ENCODE measurements around the gene SGCE.
"Not testable (repeated sequence)": the region's sequence is repeated elsewhere in the genome, so short reads cannot be mapped to it uniquely, and the experiment has no call there.

Gene SGCE

DNA sequence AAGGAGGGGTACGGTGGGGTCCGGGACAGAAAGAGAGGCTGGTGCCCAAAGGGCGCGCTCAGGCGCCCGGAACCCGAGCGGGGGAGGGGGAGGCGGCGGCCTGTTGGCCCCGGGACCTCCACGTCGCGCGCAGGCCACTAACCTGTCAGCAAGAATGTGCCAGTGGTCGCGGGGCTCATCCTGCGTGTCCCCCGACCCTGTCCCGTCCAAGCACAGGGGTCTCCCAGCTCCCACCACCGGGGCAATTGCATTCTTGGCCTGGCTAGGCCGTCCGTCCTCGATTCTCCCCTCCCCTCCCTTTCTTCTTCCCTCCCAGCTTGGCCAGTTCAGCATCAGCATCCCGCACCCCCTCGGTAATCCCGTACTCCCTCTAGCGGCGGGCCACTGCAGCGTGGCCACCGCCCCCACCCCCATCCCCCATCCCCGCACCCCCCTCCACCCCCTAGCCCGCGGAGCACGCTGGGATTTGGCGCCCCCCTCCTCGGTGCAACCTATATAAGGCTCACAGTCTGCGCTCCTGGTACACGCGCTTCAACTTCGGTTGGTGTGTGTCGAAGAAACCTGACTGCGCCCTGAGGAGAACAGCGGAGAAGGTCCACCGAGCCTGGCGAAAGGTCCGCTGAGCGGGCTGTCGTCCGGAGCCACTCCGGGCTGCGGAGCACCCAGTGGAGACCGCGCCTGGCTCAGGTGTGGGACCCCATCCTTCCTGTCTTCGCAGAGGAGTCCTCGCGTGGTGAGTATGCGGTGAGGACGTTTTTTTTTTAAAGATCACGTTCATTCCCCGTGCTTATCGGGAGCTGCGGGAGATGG is at the start of gene SGCE:
Gene SGCE (minus strand): TSS at position 286 of the 810 bp plus-strand sequence. CDS start 35 bp downstream, at position 251.
- no peak for DNase-seq (ENCODE audit: low read depth, low spot score)

- DNase-seq (ENCODE audit: low read depth, low spot score) = not testable (repeated sequence)
These were observed 49.5 kb upstream of the SGCE start for GRCh38 chr7:94705155-94706021.

- peak; percentile 40 for DNase-seq (ENCODE audit: low read depth, low spot score)
These were observed 45.6 kb upstream of the SGCE start for GRCh38 chr7:94701555-94701973.

DNA sequence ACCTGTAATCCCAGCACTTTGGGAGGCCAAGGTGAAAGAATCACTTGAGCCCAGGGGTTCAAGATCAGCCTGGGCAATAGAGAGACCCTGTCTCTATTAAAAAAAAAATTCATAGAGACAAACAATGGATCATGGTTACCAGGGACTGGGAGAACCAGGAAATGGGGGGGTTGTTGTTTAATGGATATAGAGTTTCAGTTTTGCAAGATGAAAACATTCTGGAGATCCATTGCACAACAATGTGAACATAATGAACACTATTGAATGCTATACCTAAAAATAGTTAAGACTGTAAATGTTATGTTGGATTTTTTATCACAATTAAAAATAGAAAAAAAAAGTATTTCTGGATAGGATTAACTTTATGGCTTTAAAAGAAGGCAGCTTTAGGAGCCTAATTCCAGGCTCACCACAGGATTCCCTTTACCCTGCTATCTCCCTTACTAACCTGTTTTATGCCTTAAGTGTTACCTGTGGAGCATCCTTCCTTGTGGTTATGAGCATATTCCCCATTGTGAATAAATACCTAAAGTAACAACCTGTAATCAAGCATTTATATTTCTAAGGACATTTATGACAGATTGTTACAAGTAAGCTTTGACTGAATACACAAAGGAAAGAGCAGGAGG is 45.1 kb upstream of the SGCE start:
- DNase-seq (ENCODE audit: low read depth, low spot score) = no peak

DNA sequence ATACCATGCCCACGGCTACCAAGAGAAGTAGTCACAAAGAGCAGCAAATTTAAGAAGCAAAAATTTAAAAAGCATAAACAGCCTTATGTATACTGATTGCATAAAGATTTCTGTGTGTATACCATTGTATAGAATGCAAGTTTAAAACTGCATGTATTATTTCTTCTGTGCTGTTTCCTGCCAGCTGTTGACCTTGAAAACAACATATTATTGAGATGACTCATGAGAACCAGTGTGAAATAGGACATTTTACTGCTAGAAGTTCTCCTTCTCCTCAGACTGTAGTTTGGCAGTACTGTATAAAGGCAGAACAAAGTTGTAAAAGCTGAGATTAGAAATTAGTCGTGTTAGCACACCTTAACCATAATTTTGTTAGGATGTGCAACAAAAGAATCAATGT is 42.3 kb upstream of the SGCE start:
- DNase-seq (ENCODE audit: low read depth, low spot score) = no peak

DNA sequence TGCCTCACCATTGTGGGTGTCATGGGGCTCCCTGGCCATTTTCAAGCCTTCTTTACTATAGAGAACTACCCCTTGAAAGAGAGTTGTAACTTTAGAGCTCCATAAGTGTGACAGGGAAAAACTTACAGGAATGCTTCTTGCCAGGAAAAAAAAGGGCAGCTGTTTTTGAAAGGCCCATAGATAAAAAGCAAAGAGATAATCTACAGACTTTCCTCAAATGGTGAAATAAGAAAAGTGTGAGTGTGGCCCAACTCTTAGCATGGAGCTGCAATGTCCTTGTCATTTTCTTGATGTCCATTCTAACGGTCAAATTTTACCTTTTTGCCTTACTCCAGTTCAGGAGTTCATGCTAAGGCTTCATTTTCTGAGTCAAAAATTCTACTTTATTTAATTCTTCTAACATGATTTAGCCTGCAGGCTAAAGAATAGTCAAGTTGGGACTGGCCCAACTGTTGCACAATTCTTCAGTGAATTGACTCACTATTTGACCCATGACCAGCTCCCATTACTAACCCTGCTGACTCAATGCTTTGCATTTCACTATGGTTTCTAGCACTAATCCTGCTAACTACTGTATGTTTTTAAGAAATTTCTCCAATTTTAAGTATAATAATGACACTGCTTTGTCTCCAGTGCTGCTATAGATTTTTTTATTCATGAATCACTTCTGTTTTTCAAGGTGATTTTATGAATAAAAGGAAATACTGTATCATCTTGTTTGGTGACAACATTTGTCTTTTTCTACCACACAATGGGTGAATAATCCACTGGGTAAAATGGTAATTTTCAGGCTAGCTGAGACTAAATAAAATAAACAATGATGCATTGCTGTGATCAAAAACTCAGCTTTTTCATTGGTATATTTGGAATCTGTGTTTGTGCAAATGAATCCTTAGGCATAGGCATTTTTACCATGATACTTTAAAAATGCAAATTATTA is 41.4 kb upstream of the SGCE start:
- no peak for DNase-seq (ENCODE audit: low read depth, low spot score)

DNA sequence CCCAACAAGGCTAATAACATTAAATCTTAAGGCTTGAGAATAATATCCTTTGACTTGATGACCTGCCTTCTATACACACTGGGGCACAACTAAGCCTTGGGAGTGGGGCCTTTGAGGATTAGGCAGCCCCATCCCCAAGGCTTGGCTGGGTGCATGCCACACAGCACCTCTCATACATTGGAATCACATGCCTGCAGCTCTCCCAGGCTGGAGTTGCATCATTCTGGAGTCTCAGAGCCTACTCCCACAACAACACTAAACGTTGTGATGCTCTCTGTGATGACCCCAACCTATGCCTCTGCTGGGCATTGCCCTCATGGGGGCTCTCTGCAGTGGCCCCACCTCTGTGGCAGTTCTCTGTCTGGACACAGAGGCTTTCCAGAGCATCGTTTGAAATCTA is 31.9 kb upstream of the SGCE start:
- DNase-seq (ENCODE audit: low read depth, low spot score) = no peak

GRCh38 chr7:94687076-94687475 is 31.1 kb upstream of the SGCE start:
- DNase-seq (ENCODE audit: low read depth, low spot score) = no peak

DNA sequence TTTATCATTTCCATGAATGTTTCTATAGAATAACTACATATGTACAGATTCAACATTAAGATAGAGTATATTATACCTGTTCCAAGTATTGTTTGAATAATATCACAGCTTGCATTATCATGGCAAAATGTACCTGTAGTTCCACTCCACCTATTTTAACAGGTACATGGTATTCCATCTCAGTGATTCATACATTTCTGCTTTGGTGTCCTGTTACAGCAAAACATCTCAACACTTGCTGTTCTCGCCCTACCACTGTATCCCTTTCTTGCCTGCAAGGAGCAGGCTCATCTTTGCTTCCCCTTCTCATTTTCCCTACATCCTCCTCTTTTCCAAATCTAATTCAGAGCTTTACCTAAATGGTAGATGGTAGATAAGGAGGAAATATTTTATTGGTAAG is 27.1 kb upstream of the SGCE start:
- no peak for DNase-seq (ENCODE audit: low read depth, low spot score)

GRCh38 chr7:94679358-94679757 is 23.4 kb upstream of the SGCE start:
- DNase-seq (ENCODE audit: low read depth, low spot score) = no peak

DNA sequence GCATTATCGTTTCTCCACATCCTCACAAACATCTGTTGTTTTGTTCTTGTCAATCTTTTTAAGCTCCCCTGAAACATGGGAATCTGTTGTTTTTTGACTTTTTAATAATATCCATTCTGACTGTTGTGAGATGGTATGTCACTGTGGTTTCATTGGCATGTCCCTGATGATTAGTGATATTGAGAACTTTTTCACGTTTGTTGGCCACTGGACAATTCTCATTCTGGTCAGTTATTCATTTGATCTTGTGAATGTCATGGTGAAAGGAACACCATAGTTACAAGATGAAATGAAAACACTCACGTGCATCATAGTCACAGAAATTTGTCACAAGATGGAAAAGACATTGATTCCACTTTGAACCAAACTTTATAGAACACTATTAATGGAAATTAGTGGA is 20.5 kb upstream of the SGCE start:
- DNase-seq (ENCODE audit: low read depth, low spot score) = no peak

DNA sequence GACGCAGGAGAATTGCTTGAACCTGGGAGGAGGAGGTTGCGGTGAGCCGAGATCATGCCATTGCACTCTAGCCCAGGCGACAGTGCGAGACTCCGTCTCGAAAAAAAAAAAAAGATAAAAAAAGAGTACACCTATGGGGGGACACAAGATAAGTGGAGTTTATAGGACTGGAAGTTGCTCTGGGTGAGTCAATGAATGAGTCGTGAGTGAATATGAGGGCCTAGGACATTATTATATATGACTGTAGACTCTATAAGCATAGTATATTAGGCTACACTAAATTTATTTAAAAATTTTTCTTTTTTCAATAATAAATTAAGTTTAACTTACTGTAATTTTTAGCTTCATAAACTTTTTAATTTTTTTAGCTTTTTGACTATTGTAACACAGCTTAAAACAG is 19.4 kb upstream of the SGCE start:
- DNase-seq (ENCODE audit: low read depth, low spot score) = no peak

GRCh38 chr7:94671444-94672235 is 15.7 kb upstream of the SGCE start:
- DNase-seq (ENCODE audit: low read depth, low spot score) = no peak

- no peak for DNase-seq (ENCODE audit: low read depth, low spot score)
These were observed 14.0 kb upstream of the SGCE start for GRCh38 chr7:94669773-94670495.

DNA sequence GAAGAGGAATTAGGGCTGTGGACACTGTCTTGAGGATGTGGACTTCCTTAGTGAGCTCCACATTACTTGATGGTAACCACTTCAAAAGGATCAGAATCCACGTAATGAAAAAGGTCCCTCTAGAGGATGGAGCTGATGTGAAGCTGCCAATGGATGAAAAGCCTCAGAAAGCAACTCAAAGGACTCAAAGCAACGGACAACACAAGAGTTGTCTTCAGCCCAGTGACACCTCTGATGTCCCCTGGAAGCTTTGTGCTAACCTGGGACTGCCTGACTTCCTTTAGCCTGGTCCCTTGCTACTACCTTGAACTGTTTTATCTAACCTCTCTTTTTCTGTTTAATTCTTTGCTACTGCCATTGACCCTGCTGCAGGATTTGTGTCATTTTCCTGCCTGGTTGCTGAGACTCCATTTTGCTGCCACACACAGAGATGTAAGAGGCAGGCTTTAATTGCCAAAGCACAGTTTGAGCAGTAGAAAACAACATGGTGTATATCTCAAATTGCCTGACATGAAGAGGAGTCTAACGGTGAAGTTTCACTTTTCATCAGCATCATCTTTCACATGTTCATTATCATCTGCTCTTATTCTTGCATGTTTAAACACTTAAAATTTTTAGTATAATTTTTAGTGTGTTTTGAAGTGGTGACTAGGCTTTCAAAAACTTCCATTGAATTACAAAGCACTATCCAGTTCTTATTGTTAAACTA is 11.1 kb upstream of the SGCE start:
- DNase-seq (ENCODE audit: low read depth, low spot score) = no peak

GRCh38 chr7:94665426-94665825 is 9.5 kb upstream of the SGCE start:
- no peak for DNase-seq (ENCODE audit: low read depth, low spot score)

- DNase-seq (ENCODE audit: low read depth, low spot score) = no peak
These were observed 8.1 kb upstream of the SGCE start for GRCh38 chr7:94664023-94664422.

GRCh38 chr7:94662548-94662947 is 6.6 kb upstream of the SGCE start:
- DNase-seq (ENCODE audit: low read depth, low spot score) = no peak

DNA sequence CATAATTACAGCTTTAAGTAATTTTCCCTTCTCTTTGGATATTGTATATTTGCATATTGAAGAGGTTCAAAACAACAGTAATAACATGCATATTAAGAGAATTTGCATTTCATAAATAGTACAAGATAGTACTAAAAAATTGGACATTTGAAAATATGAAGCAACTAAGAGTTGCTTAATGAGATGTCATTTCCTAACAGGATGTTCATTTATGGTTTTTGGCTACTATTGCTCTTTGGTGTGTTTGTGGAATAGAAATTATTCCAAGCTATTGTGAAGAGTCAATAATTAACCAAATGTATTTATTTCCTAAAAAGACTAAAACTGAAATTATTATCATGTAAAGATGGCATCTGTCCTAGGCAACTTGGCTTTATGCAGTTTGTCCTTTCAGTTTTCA is 4.1 kb upstream of the SGCE start:
- no peak for DNase-seq (ENCODE audit: low read depth, low spot score)
